Spleen (tissue), 7 donors: ENCODE data around the gene USP4.

Experiments used
- CTCF ChIP-seq, 11 experiments: fragments of 200-600 bp in 7 of 11; fragments of 450-650 bp in 4 of 11; sonication (generic) in 4 of 11; IDR thresholded peaks in 8 of 11; conservative IDR thresholded peaks in 3 of 11; 1 replicate in 7 of 11; 2 replicates in 4 of 11; pipeline versions ENCODE4 v1.4.0 to v1.8.0; 2016 to 2021; ENCODE audit warnings: antibody characterized with exemption in 11 of 11, inconsistent platforms in 4 of 11, mild to moderate bottlenecking in 1 of 11
- POLR2A ChIP-seq, 3 donors: fragments of 450-650 bp; IDR thresholded peaks; one replicate each; pipeline ENCODE4 v1.5.1; 2017; ENCODE audit warnings: antibody characterized with exemption in 3 of 3, mild to moderate bottlenecking in 1 of 3
- donor health status: DM: no; HTN: no; CAD: no; lungs with moderate emphysema.
- donor health status: DM: no; HTN: no; CAD: no.
- donor health status: DM: no; HTN: no; CAD: no.

GRCh38 chr3:49387721-49388120 is 47.9 kb upstream of the USP4 start:
- TF ChIP-seq POLR2A (IDR thresholded peaks at IDR 0.05) (no peak), CTCF (IDR thresholded peaks at IDR 0.05 in 8 of 11, conservative IDR thresholded peaks at IDR 0.05 in 3 of 11) (no peak)
